AG09319 (cell line): Measurements from ENCODE around the gene BMPER.

Source experiments
- DNase-seq: peaks from one replicate; pipeline ENCODE4 v3.0.0-alpha.2; 2010; ENCODE audit warnings: low read depth; ENCODE audit errors: extremely low read depth
- CTCF ChIP-seq: IDR thresholded peaks from 2 replicates; pipeline ENCODE4 v1.5.1; 2011; ENCODE audit warnings: low read depth, mild to moderate bottlenecking, inconsistent platforms, low read length, moderate library complexity

The BMPER gene

GRCh38 chr7:33970536-33970935 is 65.2 kb downstream of the BMPER start:
- no peak for TF ChIP-seq CTCF
- no peak for DNase-seq

DNA sequence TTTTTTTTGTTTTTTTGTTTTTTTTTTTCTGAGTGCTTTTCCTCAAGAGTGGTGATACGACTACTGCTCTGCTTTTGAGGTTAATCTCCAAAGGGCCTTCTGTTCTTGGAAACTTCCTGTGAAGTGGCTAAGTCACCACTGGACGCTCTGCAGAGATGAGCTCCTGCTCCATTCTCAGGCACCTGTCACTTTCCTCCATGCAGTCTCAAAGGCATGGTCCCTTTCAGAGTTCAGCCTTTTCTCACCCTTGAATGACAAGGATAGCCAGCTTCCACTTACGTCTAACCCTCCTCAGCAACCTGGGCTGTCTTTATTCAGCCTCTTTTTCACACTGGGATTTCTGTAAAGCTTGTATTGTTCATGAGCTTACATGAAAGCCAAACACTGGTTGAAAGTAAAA is 65.8 kb downstream of the BMPER start:
- DNase-seq: no peak
- no peak for TF ChIP-seq CTCF

- no peak for DNase-seq
- TF ChIP-seq CTCF: no peak
Observed at GRCh38 chr7:33973231-33974015, 68.1 kb downstream of the BMPER start.

GRCh38 chr7:33979300-33979806 is 74.0 kb downstream of the BMPER start:
- DNase-seq: no peak
- TF ChIP-seq CTCF: no peak

GRCh38 chr7:33979807-33980355 is 74.5 kb downstream of the BMPER start:
- no peak for DNase-seq
- TF ChIP-seq CTCF: no peak

GRCh38 chr7:33981226-33981625 is 75.9 kb downstream of the BMPER start:
- TF ChIP-seq CTCF: no peak
- DNase-seq: no peak

- no peak for TF ChIP-seq CTCF
- DNase-seq: no peak
Observed at GRCh38 chr7:33981671-33982424, 76.5 kb downstream of the BMPER start.
